ENCODE data around the gene CD55. TPM values are rescaled to one million over a fixed set of nuclear protein-coding genes. Genes with fewer than 3 reads are reported as not detected.

CD55 gene
- total and polyA plus RNA-seq, 9 donors = 32.8 to 237 (median 89.7) TPM

DNA sequence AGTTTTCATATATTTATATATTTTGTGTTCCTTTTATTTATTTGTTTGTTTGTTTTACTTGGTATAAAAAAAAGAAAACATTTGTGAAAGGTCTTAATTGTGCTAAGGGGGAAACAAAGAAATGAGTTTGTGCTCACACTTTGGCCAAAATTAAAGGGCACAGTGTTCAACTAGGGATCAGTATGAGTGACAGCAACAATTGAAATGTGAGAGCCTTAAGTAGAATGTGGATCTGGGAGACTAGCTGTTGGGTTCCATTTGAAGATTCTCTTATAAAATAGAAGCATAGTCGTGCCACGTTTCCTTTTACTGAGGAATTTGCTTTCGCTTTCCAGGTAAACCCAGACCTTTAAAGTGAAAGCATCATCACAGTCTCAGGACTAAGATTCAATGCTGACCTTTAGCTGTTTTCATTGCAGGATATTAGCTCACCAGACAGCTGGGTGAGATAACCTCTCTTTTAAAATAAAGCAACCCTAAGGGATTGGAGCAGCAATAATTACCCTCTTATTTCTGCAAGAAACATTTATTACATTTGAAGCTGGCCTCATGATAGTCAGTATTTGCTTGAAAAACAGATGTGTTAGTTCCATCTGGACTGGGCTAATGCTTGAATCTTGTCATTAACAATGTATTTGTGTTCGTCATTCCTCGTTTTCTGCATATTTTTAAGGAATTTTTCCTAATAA lies 37.1 kb upstream of the CD55 start:
- WGBS, 3 donors = 17 to 33% (median 22%) methylated on average over 5 of the region's 5 CpGs
- Histone ChIP-seq H3K4me3 (no peak overlapping the region), H3K27me3 (no peaks in the 10 kb centered on the region), H3K4me1 (ENCODE audit: insufficient read depth) (peaks cover 18% of the 10 kb centered on the region), H3K27ac (peak overlapping the region in 1 of 2 donors; percentile 27), H3K9me3 (no peaks in the 10 kb centered on the region), H3K36me3 (no peaks in the 10 kb centered on the region)
- intact Hi-C loops (cut with DNase I) = no loop called here
- no peak for DNase-seq
- TF ChIP-seq POLR2A (IDR thresholded peaks at IDR 0.05) = no peak
- TF ChIP-seq, protein P1, sequence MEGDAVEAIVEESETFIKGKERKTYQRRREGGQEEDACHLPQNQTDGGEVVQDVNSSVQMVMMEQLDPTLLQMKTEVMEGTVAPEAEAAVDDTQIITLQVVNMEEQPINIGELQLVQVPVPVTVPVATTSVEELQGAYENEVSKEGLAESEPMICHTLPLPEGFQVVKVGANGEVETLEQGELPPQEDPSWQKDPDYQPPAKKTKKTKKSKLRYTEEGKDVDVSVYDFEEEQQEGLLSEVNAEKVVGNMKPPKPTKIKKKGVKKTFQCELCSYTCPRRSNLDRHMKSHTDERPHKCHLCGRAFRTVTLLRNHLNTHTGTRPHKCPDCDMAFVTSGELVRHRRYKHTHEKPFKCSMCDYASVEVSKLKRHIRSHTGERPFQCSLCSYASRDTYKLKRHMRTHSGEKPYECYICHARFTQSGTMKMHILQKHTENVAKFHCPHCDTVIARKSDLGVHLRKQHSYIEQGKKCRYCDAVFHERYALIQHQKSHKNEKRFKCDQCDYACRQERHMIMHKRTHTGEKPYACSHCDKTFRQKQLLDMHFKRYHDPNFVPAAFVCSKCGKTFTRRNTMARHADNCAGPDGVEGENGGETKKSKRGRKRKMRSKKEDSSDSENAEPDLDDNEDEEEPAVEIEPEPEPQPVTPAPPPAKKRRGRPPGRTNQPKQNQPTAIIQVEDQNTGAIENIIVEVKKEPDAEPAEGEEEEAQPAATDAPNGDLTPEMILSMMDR (IDR thresholded peaks at IDR 0.05) = no peak
- no peak for TF ChIP-seq EP300 (IDR thresholded peaks at IDR 0.05)

DNA sequence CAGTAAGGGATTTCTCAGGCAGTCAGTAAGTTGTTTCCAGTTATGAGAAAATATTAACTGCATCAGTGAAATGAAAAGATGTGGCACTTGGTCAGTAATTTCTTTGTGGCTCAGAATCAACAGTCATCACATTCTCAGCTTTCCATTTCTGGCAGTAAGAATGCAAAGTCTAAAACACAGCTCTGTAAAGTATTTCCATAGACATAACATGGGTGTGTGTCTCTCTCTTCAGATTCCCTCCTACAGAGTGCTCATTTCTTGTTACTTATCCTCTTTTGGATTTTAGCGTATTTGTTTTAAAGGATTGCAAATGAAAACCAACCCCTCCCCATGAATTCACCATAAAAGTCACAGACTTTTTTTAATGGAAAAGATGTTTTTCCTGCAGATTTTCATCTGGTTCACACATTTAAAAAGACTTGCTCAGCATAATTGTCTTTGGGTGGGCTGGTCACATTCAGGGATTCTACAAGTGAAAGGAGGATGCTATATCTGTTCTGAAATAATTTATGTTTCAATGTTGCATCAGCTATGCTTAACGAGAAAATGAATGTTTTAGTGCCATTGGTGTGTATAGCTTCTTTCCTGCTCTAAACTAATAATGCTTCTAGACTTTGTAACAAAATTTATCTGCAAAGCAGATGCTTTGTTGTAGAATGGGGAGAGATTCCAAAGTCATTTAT lies 34.6 kb upstream of the CD55 start:
- H3K27me3 ChIP-seq = no peaks in the 10 kb centered on the region
- 8 to 23% (median 12%) methylated on average over 2 of the region's 2 CpGs for WGBS, 3 donors
- no peak for DNase-seq
- H3K36me3 ChIP-seq = no peaks in the 10 kb centered on the region
- peaks cover 16% of the 10 kb centered on the region for H3K4me1 ChIP-seq (ENCODE audit: insufficient read depth)
- intact Hi-C loops (cut with DNase I) = no loop called here
- H3K9me3 ChIP-seq = no peaks in the 10 kb centered on the region
- H3K27ac ChIP-seq = no peak overlapping the region
- TF ChIP-seq POLR2A (IDR thresholded peaks at IDR 0.05) = no peak
- no peak for TF ChIP-seq EP300 (IDR thresholded peaks at IDR 0.05)
- TF ChIP-seq, protein P1 (IDR thresholded peaks at IDR 0.05) = no peak
- no peak overlapping the region for H3K4me3 ChIP-seq

DNA sequence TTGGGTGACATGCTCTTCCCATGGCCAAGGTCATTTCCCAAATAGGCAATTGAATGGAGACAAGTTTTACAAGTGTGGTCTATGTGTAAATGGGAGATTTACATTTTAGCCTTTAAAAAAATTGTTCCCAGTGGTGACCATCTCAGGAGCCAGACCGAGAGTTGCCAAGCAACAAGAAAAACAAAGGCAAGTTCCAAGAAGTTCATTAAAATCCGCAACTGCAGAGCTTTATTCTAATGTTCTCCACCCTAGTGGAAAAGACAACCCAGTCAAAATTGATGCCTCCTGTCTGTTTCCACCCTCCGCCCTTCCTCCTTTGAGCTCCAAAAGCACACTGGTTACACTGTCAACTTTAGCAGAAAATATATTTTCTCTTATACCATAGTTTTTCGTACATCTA lies 33.2 kb upstream of the CD55 start:
- peak in 1 of 5 donors; percentile 30 for DNase-seq
- no peak overlapping the region for H3K27ac ChIP-seq
- TF ChIP-seq POLR2A (IDR thresholded peaks at IDR 0.05) (no peak), EP300 (IDR thresholded peaks at IDR 0.05) (no peak)
- TF ChIP-seq, protein P1 (IDR thresholded peaks at IDR 0.05) = no peak
- 42 to 48% (median 44%) methylated on average over 4 of the region's 4 CpGs for WGBS, 3 donors
- H3K4me3 ChIP-seq = no peak overlapping the region
- H3K27me3 ChIP-seq = no peaks in the 10 kb centered on the region
- no peaks in the 10 kb centered on the region for H3K9me3 ChIP-seq
- H3K4me1 ChIP-seq (ENCODE audit: insufficient read depth) = peaks cover 12% of the 10 kb centered on the region
- intact Hi-C loops (cut with DNase I) = no loop called here
- H3K36me3 ChIP-seq = no peaks in the 10 kb centered on the region

DNA sequence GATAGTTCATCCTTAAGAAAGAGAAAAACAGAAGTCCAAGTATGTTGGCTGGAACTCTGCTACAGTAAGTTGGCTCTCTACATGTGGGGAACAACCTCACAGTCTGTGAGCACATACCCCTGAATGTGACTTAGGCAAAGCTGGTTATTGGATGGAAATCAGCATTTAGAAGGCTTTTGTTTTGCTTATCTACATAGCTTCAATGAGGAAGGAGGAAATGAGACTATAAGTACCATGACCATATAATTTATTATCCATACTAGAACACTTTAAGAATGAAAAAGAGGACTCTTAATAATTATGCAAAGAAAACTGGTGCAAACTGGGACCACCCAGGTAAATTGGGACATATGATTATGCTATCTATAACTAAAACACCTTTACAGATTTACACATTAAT lies 31.7 kb upstream of the CD55 start:
- H3K9me3 ChIP-seq = no peaks in the 10 kb centered on the region
- H3K36me3 ChIP-seq = no peaks in the 10 kb centered on the region
- H3K27me3 ChIP-seq = no peaks in the 10 kb centered on the region
- H3K4me1 ChIP-seq (ENCODE audit: insufficient read depth) = peaks cover 12% of the 10 kb centered on the region
- H3K27ac ChIP-seq = no peak overlapping the region
- no peak overlapping the region for H3K4me3 ChIP-seq
- DNase-seq = no peak
- intact Hi-C loops (cut with DNase I) = no loop called here
- TF ChIP-seq POLR2A (IDR thresholded peaks at IDR 0.05) (no peak), EP300 (IDR thresholded peaks at IDR 0.05) (no peak)
- TF ChIP-seq, protein P1 (IDR thresholded peaks at IDR 0.05) = no peak
